Endothelial cell of umbilical vein (primary cell): ENCODE results near the gene PIEZO2. TPM values are rescaled to one million over a fixed set of nuclear protein-coding genes. Genes with fewer than 3 reads are reported as not detected.

Experiments
- BruUV-seq: library from RNA; stranded (reverse); fragments of 400-500 nt; replicated peaks from 2 replicates; lab custom pipeline; 2021; lab: Mats Ljungman, UMichigan
- CTCF ChIA-PET: fragments of 300-600, 350-600 bp; sonication (Branson Sonifier 250); formaldehyde crosslinking; loops from one replicate; lab custom pipeline; 2021; ENCODE audit warnings: antibody characterized with exemption, inconsistent platforms; lab: Charles Lee
- POLR2A ChIA-PET: fragments of 300-600, 350-600 bp; sonication (Branson Sonifier 250); formaldehyde crosslinking; loops from one replicate; lab custom pipeline; 2021; ENCODE audit warnings: antibody characterized with exemption, inconsistent platforms; lab: Charles Lee
- DNase-seq: peaks from one replicate; pipeline ENCODE4 v3.0.0-alpha.2; 2011; ENCODE audit warnings: low read depth, low spot score
- FAIRE-seq: peaks from 2 replicates; lab custom pipeline; 2011; peaks lifted over from hg19 to GRCh38; lab: Jason Lieb, UNC
- H2AFZ ChIP-seq: 2 replicates; pipeline ENCODE4 v1.6.0; 2012; ENCODE audit warnings: low read depth, low read length, control low read depth, inconsistent platforms
- H3K27ac ChIP-seq: 2 replicates; pipeline ENCODE4 v1.5.1; 2011; ENCODE audit warnings: low read depth, mild to moderate bottlenecking, control low read depth, low read length, moderate library complexity; ENCODE audit not compliant: insufficient read depth
- H3K27me3 ChIP-seq, 2 experiments: 2 replicates each; pipeline versions ENCODE4 v1.6.0 to v1.6.1; 2011; ENCODE audit warnings: low read length in 2 of 2, mixed read lengths in 1 of 2; ENCODE audit not compliant: control insufficient read depth in 2 of 2, insufficient read depth in 2 of 2
- H3K36me3 ChIP-seq, 2 experiments: 2 replicates in 1 of 2; 3 replicates in 1 of 2; pipeline ENCODE4 v1.5.1; 2011; ENCODE audit warnings: low read length in 2 of 2, mild to moderate bottlenecking in 1 of 2, moderate library complexity in 1 of 2; ENCODE audit not compliant: control insufficient read depth in 2 of 2, insufficient read depth in 2 of 2; ENCODE audit errors: extremely low read depth in 1 of 2
- H3K4me1 ChIP-seq: 3 replicates; pipeline ENCODE4 v1.5.1; 2011; ENCODE audit warnings: mild to moderate bottlenecking, low read length; ENCODE audit not compliant: control insufficient read depth, insufficient read depth; ENCODE audit errors: extremely low read depth
- H3K4me2 ChIP-seq: 2 replicates; pipeline ENCODE4 v1.6.1; 2011; ENCODE audit warnings: low read length, control low read depth, mixed read lengths; ENCODE audit not compliant: insufficient read depth
- H3K4me3 ChIP-seq, 3 experiments: fragments of 200-600 bp in 1 of 3; sonication (generic), shearing (Covaris generic) in 1 of 3; replicated peaks in 1 of 3; 2 replicates each; pipeline ENCODE4 v1.5.1; 2011 to 2016; ENCODE audit warnings: control low read depth in 3 of 3, low read length in 3 of 3, mild to moderate bottlenecking in 2 of 3, inconsistent platforms in 1 of 3, low read depth in 1 of 3, moderate library complexity in 1 of 3; ENCODE audit not compliant: insufficient read depth in 1 of 3
- H3K79me2 ChIP-seq: 2 replicates; pipeline ENCODE4 v1.6.0; 2012; ENCODE audit warnings: low read length, inconsistent platforms; ENCODE audit not compliant: control insufficient read depth, insufficient read depth
- H3K9ac ChIP-seq: replicated peaks from 2 replicates; pipeline ENCODE3; 2011; ENCODE audit warnings: low read length, control low read depth; ENCODE audit not compliant: insufficient read depth; ENCODE audit errors: extremely low read depth
- H3K9me1 ChIP-seq: replicated peaks from 3 replicates; pipeline ENCODE4 v1.6.0; 2011; ENCODE audit warnings: mild to moderate bottlenecking, low read length; ENCODE audit not compliant: control insufficient read depth, insufficient read depth; ENCODE audit errors: extremely low read depth
- H3K9me3 ChIP-seq: replicated peaks from 2 replicates; pipeline ENCODE4 v1.5.1; 2012; ENCODE audit warnings: low read length, inconsistent platforms; ENCODE audit not compliant: control insufficient read depth, insufficient read depth
- H4K20me1 ChIP-seq: replicated peaks from 2 replicates; pipeline ENCODE3; 2011; ENCODE audit warnings: mild to moderate bottlenecking, low read length; ENCODE audit not compliant: control insufficient read depth, insufficient read depth; ENCODE audit errors: extremely low read depth
- EZH2 ChIP-seq: IDR thresholded peaks from 2 replicates; pipeline ENCODE4 v1.6.1; 2012; ENCODE audit warnings: borderline replicate concordance, low read depth, mild to moderate bottlenecking, moderate library complexity, low read length, inconsistent platforms; ENCODE audit not compliant: severe bottlenecking
- FOS ChIP-seq: IDR thresholded peaks from 2 replicates; pipeline ENCODE4 v1.6.1; 2011; ENCODE audit warnings: mild to moderate bottlenecking, low read length, moderate library complexity, borderline replicate concordance; ENCODE audit not compliant: insufficient read depth
- POLR2A ChIP-seq: IDR thresholded peaks from 2 replicates; pipeline ENCODE4 v1.6.1; 2012; ENCODE audit warnings: low read depth, mild to moderate bottlenecking, control low read depth, low read length
- POLR2AphosphoS5 ChIP-seq: IDR thresholded peaks from 2 replicates; pipeline ENCODE4 v1.6.1; 2012; ENCODE audit warnings: low read depth, mild to moderate bottlenecking, control low read depth, low read length, moderate library complexity; ENCODE audit not compliant: insufficient read depth
- dilution Hi-C: fragments of 300-500 bp; cut with MboI; formaldehyde crosslinking; loops from one replicate; pipeline ENCODE4 v1.15.0; 2019; ENCODE audit warnings: low sequenced_read_pairs; ENCODE audit not compliant: extremely low pct_ligation_motif_present
- intact Hi-C: fragments of 100-400 bp; cut with micrococcal nuclease; formaldehyde crosslinking; loops from one replicate; pipeline ENCODE4 v1.10.0; 2022
- polyA plus RNA-seq, 4 experiments: library from polyadenylated mRNA; depleted of rRNA in 3 of 4; stranded (reverse) in 3 of 4; unstranded in 1 of 4; fragments of >200 nt; gene quantifications; 2 replicates each; pipeline versions ENCODE4 v1.2.1 to v1.2.3, GENCODE V29; 2011 to 2012; ENCODE audit warnings: missing spikeins in 1 of 4
- total RNA-seq: library from RNA; stranded (reverse); gene quantifications from 2 replicates; pipeline ENCODE4 v1.2.3, GENCODE V29; 2021
- TF ChIP-seq, protein P1 (sequence below), 2 donors: IDR thresholded peaks; 1 replicate in 1 of 2; 2 replicates in 1 of 2; pipeline ENCODE4 v1.5.1; 2011; ENCODE audit warnings: low read length in 2 of 2, mild to moderate bottlenecking in 2 of 2, moderate library complexity in 2 of 2, control low read depth in 1 of 2, inconsistent platforms in 1 of 2, low read depth in 1 of 2; ENCODE audit not compliant: insufficient read depth in 1 of 2; ENCODE audit errors: extremely low read depth in 1 of 2

Gene PIEZO2
- total and polyA plus RNA-seq, 2 donors (not counting 3 experiments of a cell fraction or from before 2014, with no cell fraction given), result 1.7 to 11.2 TPM

DNA sequence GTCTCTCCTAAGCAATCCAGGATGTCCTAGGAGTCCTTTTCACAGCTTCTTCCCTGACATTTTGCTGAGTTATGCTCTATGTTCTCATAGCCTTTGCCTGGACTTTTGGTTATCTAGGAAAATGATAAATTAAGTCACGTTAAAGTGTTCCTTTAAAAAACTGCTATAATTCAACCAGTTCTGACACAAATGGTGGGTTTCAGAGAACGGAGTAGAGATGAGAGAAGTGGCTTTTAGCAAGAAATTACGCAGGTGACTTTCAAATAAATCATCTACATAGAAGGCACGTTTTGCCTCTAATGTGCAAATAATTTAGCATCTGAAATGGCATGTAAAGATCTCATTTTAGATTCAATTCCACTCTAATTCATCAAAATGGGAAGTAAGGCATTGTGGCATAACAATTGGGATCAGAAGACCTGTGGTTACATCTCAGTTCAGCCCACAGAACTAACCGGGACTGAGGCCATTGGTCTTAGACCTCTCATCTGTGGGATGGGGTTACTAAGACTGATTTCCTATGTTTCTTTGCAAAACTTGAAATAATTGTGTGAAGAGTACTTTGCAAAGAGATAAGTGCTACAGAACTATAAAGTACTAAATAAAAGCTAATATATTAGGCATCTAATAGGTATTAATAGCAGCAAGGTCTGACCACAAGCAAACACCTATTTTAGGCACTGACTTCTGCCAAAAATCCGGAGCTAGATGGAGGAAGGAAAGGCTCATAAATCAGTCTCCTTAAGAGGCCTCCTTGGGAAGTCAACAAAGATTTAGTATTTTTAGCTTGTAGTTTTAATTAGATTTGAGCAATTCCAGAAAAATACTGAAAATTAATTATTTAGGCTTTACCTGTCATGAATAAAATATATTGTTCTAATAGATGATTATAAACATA is 211.4 kb downstream of the PIEZO2 start:
- Histone ChIP-seq H3K27ac (no peak overlapping the region), H2AFZ (no peak overlapping the region), H3K36me3 (no peaks in the 10 kb centered on the region), H3K9me1 (no peaks in the 10 kb centered on the region), H4K20me1 (no peaks in the 10 kb centered on the region), H3K9me3 (no peaks in the 10 kb centered on the region), H3K9ac (no peak overlapping the region), H3K4me3 (no peak overlapping the region), H3K4me1 (no peaks in the 10 kb centered on the region), H3K79me2 (no peaks in the 10 kb centered on the region), H3K4me2 (no peak overlapping the region), H3K27me3 (no peaks in the 10 kb centered on the region)
- ChIA-PET CTCF (interaction anchor here (1.7 kb wide), 1 partner anchor 11 kb away, joined by 8 read pairs; no protein-coding TSS in a partner anchor), POLR2A (no interaction called here)
- intact Hi-C loops (no loop called here), dilution Hi-C loops (no loop called here)
- no TSS peak for BruUV-seq
- TF ChIP-seq FOS (no peak), POLR2AphosphoS5 (no peak), EZH2 (no peak), POLR2A (no peak)
- TF ChIP-seq, protein P1, sequence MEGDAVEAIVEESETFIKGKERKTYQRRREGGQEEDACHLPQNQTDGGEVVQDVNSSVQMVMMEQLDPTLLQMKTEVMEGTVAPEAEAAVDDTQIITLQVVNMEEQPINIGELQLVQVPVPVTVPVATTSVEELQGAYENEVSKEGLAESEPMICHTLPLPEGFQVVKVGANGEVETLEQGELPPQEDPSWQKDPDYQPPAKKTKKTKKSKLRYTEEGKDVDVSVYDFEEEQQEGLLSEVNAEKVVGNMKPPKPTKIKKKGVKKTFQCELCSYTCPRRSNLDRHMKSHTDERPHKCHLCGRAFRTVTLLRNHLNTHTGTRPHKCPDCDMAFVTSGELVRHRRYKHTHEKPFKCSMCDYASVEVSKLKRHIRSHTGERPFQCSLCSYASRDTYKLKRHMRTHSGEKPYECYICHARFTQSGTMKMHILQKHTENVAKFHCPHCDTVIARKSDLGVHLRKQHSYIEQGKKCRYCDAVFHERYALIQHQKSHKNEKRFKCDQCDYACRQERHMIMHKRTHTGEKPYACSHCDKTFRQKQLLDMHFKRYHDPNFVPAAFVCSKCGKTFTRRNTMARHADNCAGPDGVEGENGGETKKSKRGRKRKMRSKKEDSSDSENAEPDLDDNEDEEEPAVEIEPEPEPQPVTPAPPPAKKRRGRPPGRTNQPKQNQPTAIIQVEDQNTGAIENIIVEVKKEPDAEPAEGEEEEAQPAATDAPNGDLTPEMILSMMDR (IDR thresholded peaks at IDR 0.05; ENCODE audit: extremely low read depth in 1 of 2, insufficient read depth in 1 of 2, low read depth in 1 of 2, low read length in 2 of 2), result no peak
- FAIRE-seq (peak; percentile 4), DNase-seq (peak; percentile 69)
